NB4 (cell line): ENCODE results near the gene ARHGEF4.

Experiments
- CTCF ChIP-seq: IDR thresholded peaks from one replicate; pipeline ENCODE4 v1.5.1; 2012; ENCODE audit warnings: low read depth, low read length
- MAX ChIP-seq: IDR thresholded peaks from 2 replicates; pipeline ENCODE4 v1.6.1; 2011; ENCODE audit warnings: low read depth, low read length
- POLR2A ChIP-seq: IDR thresholded peaks from 2 replicates; pipeline ENCODE4 v1.6.1; 2011; ENCODE audit warnings: mild to moderate bottlenecking; ENCODE audit not compliant: insufficient read length; ENCODE audit errors: extremely low read depth

- TF ChIP-seq POLR2A (no peak), CTCF (no peak), MAX (no peak)
These were observed 179.1 kb downstream of the ARHGEF4 start for GRCh38 chr2:131015764-131016163.
